GM12874 (cell line): Measurements from ENCODE around the gene ZNF316.

Source experiments
- CTCF ChIP-seq: IDR thresholded peaks from 2 replicates; pipeline ENCODE4 v1.5.1; 2011; ENCODE audit warnings: low read depth, mild to moderate bottlenecking, control low read depth, low read length, moderate library complexity; ENCODE audit not compliant: insufficient read depth

The ZNF316 gene

GRCh38 chr7:6639032-6639431, 1.9 kb downstream of the ZNF316 start:
- no peak for TF ChIP-seq CTCF

GRCh38 chr7:6639627-6640026, 2.5 kb downstream of the ZNF316 start:
- TF ChIP-seq CTCF = no peak

GRCh38 chr7:6640246-6640721, 3.2 kb downstream of the ZNF316 start:
- no peak for TF ChIP-seq CTCF

- TF ChIP-seq CTCF = no peak
Measured at GRCh38 chr7:6641305-6642035, 4.4 kb downstream of the ZNF316 start.

GRCh38 chr7:6642239-6642839, 5.2 kb downstream of the ZNF316 start:
- no peak for TF ChIP-seq CTCF

GRCh38 chr7:6642861-6643640, 5.9 kb downstream of the ZNF316 start:
- TF ChIP-seq CTCF = no peak

GRCh38 chr7:6643915-6644625, 7.0 kb downstream of the ZNF316 start:
- no peak for TF ChIP-seq CTCF
